Activated naive CD4-positive, alpha-beta T cell treated with anti-CD3 and anti-CD28 coated beads, Interleukin-2, amount 10 ng/mL, durations not matched to agents 7 days and 5 days (primary cell): ENCODE results near the gene EIF5B.
A peak's percentile ranks its signal among the peaks of the same experiment; 100 is the strongest.

Experiments used
- CTCF ChIA-PET: fragments of 350-600 bp; sonication (Branson Sonifier 250); formaldehyde crosslinking; loops from one replicate; lab custom pipeline; 2021; ENCODE audit warnings: antibody characterized with exemption; lab: Charles Lee
- DNase-seq: peaks from one replicate; pipeline ENCODE4 v3.0.0-alpha.2; 2020
- H3K27ac Mint-ChIP-seq: one replicate; pipeline ENCODE4 v1.8.0; 2021; ENCODE audit warnings: mild to moderate bottlenecking, moderate library complexity, mixed read lengths
- H3K27me3 Mint-ChIP-seq: one replicate; pipeline ENCODE4 v1.8.0; 2021; ENCODE audit warnings: mild to moderate bottlenecking, mixed read lengths
- H3K36me3 Mint-ChIP-seq: one replicate; pipeline ENCODE4 v1.8.0; 2021; ENCODE audit warnings: mixed read lengths
- H3K4me1 Mint-ChIP-seq: one replicate; pipeline ENCODE4 v1.8.0; 2021; ENCODE audit warnings: mixed read lengths
- H3K4me3 Mint-ChIP-seq: one replicate; pipeline ENCODE4 v1.8.0; 2021; ENCODE audit warnings: mild to moderate bottlenecking, moderate library complexity, mixed read lengths
- H3K9me3 Mint-ChIP-seq: one replicate; pipeline ENCODE4 v1.8.0; 2021; ENCODE audit warnings: mixed read lengths

EIF5B gene

GRCh38 chr2:99382143-99382542 lies 45.0 kb downstream of the EIF5B start:
- no peak for DNase-seq
- CTCF ChIA-PET, result interaction anchor here (1.1 kb wide), 1 partner anchor 20 kb away, joined by 4 read pairs; no protein-coding TSS in a partner anchor
- H3K36me3 Mint-ChIP-seq, result peaks cover 50% of the 10 kb centered on the region

GRCh38 chr2:99386011-99386410 lies 48.8 kb downstream of the EIF5B start:
- no peaks in the 10 kb centered on the region for H3K9me3 Mint-ChIP-seq
- no peak overlapping the region for H3K27ac Mint-ChIP-seq
- DNase-seq, result no peak
- H3K36me3 Mint-ChIP-seq, result peaks cover 38% of the 10 kb centered on the region
- H3K27me3 Mint-ChIP-seq, result no peaks in the 10 kb centered on the region
- CTCF ChIA-PET, result no interaction called here
- no peak overlapping the region for H3K4me3 Mint-ChIP-seq
- no peaks in the 10 kb centered on the region for H3K4me1 Mint-ChIP-seq

More at GRCh38 chr2:99382143-99382542, 45.0 kb downstream of the EIF5B start:
- H3K4me1 Mint-ChIP-seq, result peaks cover 7% of the 10 kb centered on the region
- H3K9me3 Mint-ChIP-seq, result no peaks in the 10 kb centered on the region
- no peak overlapping the region for H3K27ac Mint-ChIP-seq
- no peak overlapping the region for H3K4me3 Mint-ChIP-seq
- H3K27me3 Mint-ChIP-seq, result no peaks in the 10 kb centered on the region

GRCh38 chr2:99388892-99389291 lies 51.7 kb downstream of the EIF5B start:
- H3K27me3 Mint-ChIP-seq, result no peaks in the 10 kb centered on the region
- H3K36me3 Mint-ChIP-seq, result peaks cover 28% of the 10 kb centered on the region
- H3K9me3 Mint-ChIP-seq, result no peaks in the 10 kb centered on the region
- no peaks in the 10 kb centered on the region for H3K4me1 Mint-ChIP-seq
- H3K27ac Mint-ChIP-seq, result no peak overlapping the region
- DNase-seq, result no peak
- CTCF ChIA-PET, result no interaction called here
- H3K4me3 Mint-ChIP-seq, result no peak overlapping the region

- CTCF ChIA-PET, result no interaction called here
- H3K9me3 Mint-ChIP-seq, result no peaks in the 10 kb centered on the region
- H3K4me3 Mint-ChIP-seq, result no peak overlapping the region
- DNase-seq, result no peak
- H3K4me1 Mint-ChIP-seq, result no peaks in the 10 kb centered on the region
- H3K36me3 Mint-ChIP-seq, result peaks cover 28% of the 10 kb centered on the region
- no peak overlapping the region for H3K27ac Mint-ChIP-seq
- H3K27me3 Mint-ChIP-seq, result no peaks in the 10 kb centered on the region
These were observed 52.2 kb downstream of the EIF5B start for GRCh38 chr2:99389371-99389770.

GRCh38 chr2:99389946-99390345 lies 52.8 kb downstream of the EIF5B start:
- Mint-ChIP-seq H3K4me1 (no peaks in the 10 kb centered on the region), H3K27me3 (no peaks in the 10 kb centered on the region), H3K4me3 (no peak overlapping the region), H3K9me3 (no peaks in the 10 kb centered on the region), H3K36me3 (peaks cover 26% of the 10 kb centered on the region), H3K27ac (no peak overlapping the region)
- CTCF ChIA-PET, result no interaction called here
- no peak for DNase-seq

- H3K27me3 Mint-ChIP-seq, result no peaks in the 10 kb centered on the region
- H3K36me3 Mint-ChIP-seq, result peaks cover 52% of the 10 kb centered on the region
- peak overlapping the region; percentile 3 for H3K27ac Mint-ChIP-seq
- CTCF ChIA-PET, result interaction anchor here (1.3 kb wide), 1 partner anchor 94 kb away, joined by 3 read pairs; the partner anchor contains the start of gene REV1
- H3K4me3 Mint-ChIP-seq, result no peak overlapping the region
- no peak for DNase-seq
- no peaks in the 10 kb centered on the region for H3K9me3 Mint-ChIP-seq
- H3K4me1 Mint-ChIP-seq, result no peaks in the 10 kb centered on the region
These were observed 58.5 kb downstream of the EIF5B start for GRCh38 chr2:99395589-99396130.

- no peaks in the 10 kb centered on the region for H3K9me3 Mint-ChIP-seq
- H3K27me3 Mint-ChIP-seq, result no peaks in the 10 kb centered on the region
- no peaks in the 10 kb centered on the region for H3K4me1 Mint-ChIP-seq
- CTCF ChIA-PET, result no interaction called here
- no peak overlapping the region for H3K4me3 Mint-ChIP-seq
- peaks cover 53% of the 10 kb centered on the region for H3K36me3 Mint-ChIP-seq
- no peak for DNase-seq
- no peak overlapping the region for H3K27ac Mint-ChIP-seq
These were observed 60.2 kb downstream of the EIF5B start for GRCh38 chr2:99397266-99397920.

- no peak for DNase-seq
- Mint-ChIP-seq H3K27me3 (no peaks in the 10 kb centered on the region), H3K36me3 (peaks cover 59% of the 10 kb centered on the region), H3K9me3 (no peaks in the 10 kb centered on the region), H3K4me1 (no peaks in the 10 kb centered on the region), H3K27ac (no peak overlapping the region), H3K4me3 (no peak overlapping the region)
- CTCF ChIA-PET, result no interaction called here
These were observed 61.1 kb downstream of the EIF5B start for GRCh38 chr2:99398303-99398702.

- Mint-ChIP-seq H3K9me3 (no peaks in the 10 kb centered on the region), H3K4me3 (no peak overlapping the region), H3K4me1 (peaks cover 4% of the 10 kb centered on the region), H3K36me3 (peaks cover 63% of the 10 kb centered on the region), H3K27me3 (no peaks in the 10 kb centered on the region), H3K27ac (no peak overlapping the region)
- CTCF ChIA-PET, result no interaction called here
- no peak for DNase-seq
These were observed 61.9 kb downstream of the EIF5B start for GRCh38 chr2:99399063-99399462.

- Mint-ChIP-seq H3K27me3 (no peaks in the 10 kb centered on the region), H3K4me1 (peaks cover 7% of the 10 kb centered on the region), H3K9me3 (no peaks in the 10 kb centered on the region), H3K4me3 (no peak overlapping the region), H3K36me3 (peaks cover 68% of the 10 kb centered on the region), H3K27ac (no peak overlapping the region)
- CTCF ChIA-PET, result no interaction called here
- no peak for DNase-seq
These were observed 62.6 kb downstream of the EIF5B start for GRCh38 chr2:99399795-99400194.

- DNase-seq, result no peak
- H3K27ac Mint-ChIP-seq, result no peak overlapping the region
- peaks cover 7% of the 10 kb centered on the region for H3K4me1 Mint-ChIP-seq
- H3K36me3 Mint-ChIP-seq, result peaks cover 68% of the 10 kb centered on the region
- CTCF ChIA-PET, result interaction anchor here (1.0 kb wide), 1 partner anchor 19 kb away, joined by 4 read pairs; no protein-coding TSS in a partner anchor
- H3K4me3 Mint-ChIP-seq, result no peak overlapping the region
- H3K27me3 Mint-ChIP-seq, result no peaks in the 10 kb centered on the region
- no peaks in the 10 kb centered on the region for H3K9me3 Mint-ChIP-seq
These were observed 64.7 kb downstream of the EIF5B start for GRCh38 chr2:99401841-99402240.

- Mint-ChIP-seq H3K4me3 (no peak overlapping the region), H3K4me1 (peaks cover 7% of the 10 kb centered on the region), H3K9me3 (no peaks in the 10 kb centered on the region), H3K27me3 (no peaks in the 10 kb centered on the region), H3K27ac (no peak overlapping the region), H3K36me3 (peaks cover 60% of the 10 kb centered on the region)
- CTCF ChIA-PET, result interaction anchor here (1.7 kb wide), 1 partner anchor 66 kb away, joined by 4 read pairs; the partner anchor contains the start of gene EIF5B
- no peak for DNase-seq
These were observed 65.9 kb downstream of the EIF5B start for GRCh38 chr2:99403084-99403483.

GRCh38 chr2:99403524-99403923 lies 66.3 kb downstream of the EIF5B start:
- H3K27me3 Mint-ChIP-seq, result no peaks in the 10 kb centered on the region
- peaks cover 56% of the 10 kb centered on the region for H3K36me3 Mint-ChIP-seq
- H3K4me3 Mint-ChIP-seq, result no peak overlapping the region
- no peak for DNase-seq
- peak overlapping the region; percentile 2 for H3K27ac Mint-ChIP-seq
- peaks cover 7% of the 10 kb centered on the region for H3K4me1 Mint-ChIP-seq
- no peaks in the 10 kb centered on the region for H3K9me3 Mint-ChIP-seq
- CTCF ChIA-PET, result interaction anchor here (1.7 kb wide), 1 partner anchor 66 kb away, joined by 4 read pairs; the partner anchor contains the start of gene EIF5B

- Mint-ChIP-seq H3K36me3 (peaks cover 49% of the 10 kb centered on the region), H3K27ac (peak overlapping the region; percentile 2), H3K27me3 (no peaks in the 10 kb centered on the region), H3K4me3 (no peak overlapping the region), H3K4me1 (peaks cover 7% of the 10 kb centered on the region), H3K9me3 (no peaks in the 10 kb centered on the region)
- DNase-seq, result no peak
- CTCF ChIA-PET, result interaction anchor here (1.7 kb wide), 1 partner anchor 67 kb away, joined by 4 read pairs; the partner anchor contains the start of gene EIF5B
These were observed 67.0 kb downstream of the EIF5B start for GRCh38 chr2:99404039-99404796.
